ENCODE data around the gene SLC39A11.

The SLC39A11 gene

GRCh38 chr17:72877348-72877747 is 215.1 kb downstream of the SLC39A11 start:
- Mint-ChIP-seq H3K4me3 (no peak overlapping the region), H3K27me3 (ENCODE audit: low read depth) (peaks cover under 1% of the 10 kb centered on the region), H3K9me3 (peaks cover 57% of the 10 kb centered on the region), H3K36me3 (ENCODE audit: low read depth) (peaks cover 22% of the 10 kb centered on the region), H3K4me1 (no peaks in the 10 kb centered on the region), H3K27ac (no peak overlapping the region)
- TF ChIP-seq, protein P1, sequence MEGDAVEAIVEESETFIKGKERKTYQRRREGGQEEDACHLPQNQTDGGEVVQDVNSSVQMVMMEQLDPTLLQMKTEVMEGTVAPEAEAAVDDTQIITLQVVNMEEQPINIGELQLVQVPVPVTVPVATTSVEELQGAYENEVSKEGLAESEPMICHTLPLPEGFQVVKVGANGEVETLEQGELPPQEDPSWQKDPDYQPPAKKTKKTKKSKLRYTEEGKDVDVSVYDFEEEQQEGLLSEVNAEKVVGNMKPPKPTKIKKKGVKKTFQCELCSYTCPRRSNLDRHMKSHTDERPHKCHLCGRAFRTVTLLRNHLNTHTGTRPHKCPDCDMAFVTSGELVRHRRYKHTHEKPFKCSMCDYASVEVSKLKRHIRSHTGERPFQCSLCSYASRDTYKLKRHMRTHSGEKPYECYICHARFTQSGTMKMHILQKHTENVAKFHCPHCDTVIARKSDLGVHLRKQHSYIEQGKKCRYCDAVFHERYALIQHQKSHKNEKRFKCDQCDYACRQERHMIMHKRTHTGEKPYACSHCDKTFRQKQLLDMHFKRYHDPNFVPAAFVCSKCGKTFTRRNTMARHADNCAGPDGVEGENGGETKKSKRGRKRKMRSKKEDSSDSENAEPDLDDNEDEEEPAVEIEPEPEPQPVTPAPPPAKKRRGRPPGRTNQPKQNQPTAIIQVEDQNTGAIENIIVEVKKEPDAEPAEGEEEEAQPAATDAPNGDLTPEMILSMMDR (IDR thresholded peaks at IDR 0.05; ENCODE audit: unreplicated experiment in 3 of 3), result no peak

DNA sequence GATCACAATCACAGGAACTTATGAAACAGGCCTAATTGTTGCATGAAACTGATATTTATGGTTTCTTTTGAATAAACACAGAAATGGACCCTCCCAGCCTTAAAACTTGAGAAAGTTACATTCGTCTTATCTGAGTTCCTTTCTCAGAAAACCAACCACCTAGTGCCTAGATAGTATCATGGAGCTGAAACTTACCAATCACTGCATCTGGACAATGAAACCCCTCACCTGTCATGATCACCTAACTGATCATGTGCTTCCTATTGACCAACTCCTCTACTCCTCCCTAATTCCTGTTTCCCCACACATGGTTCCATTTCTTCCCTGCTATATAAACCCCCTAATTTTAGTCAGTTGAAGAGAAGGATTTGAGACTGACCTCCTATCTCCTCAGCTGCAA is 216.1 kb downstream of the SLC39A11 start:
- H3K27ac Mint-ChIP-seq, result no peak overlapping the region
- no peak overlapping the region for H3K4me3 Mint-ChIP-seq
- no peaks in the 10 kb centered on the region for H3K4me1 Mint-ChIP-seq
- H3K9me3 Mint-ChIP-seq, result peaks cover 53% of the 10 kb centered on the region
- TF ChIP-seq, protein P1 (IDR thresholded peaks at IDR 0.05; ENCODE audit: unreplicated experiment in 3 of 3), result no peak
- peaks cover 7% of the 10 kb centered on the region for H3K27me3 Mint-ChIP-seq (ENCODE audit: low read depth)
- H3K36me3 Mint-ChIP-seq (ENCODE audit: low read depth), result peaks cover 19% of the 10 kb centered on the region

DNA sequence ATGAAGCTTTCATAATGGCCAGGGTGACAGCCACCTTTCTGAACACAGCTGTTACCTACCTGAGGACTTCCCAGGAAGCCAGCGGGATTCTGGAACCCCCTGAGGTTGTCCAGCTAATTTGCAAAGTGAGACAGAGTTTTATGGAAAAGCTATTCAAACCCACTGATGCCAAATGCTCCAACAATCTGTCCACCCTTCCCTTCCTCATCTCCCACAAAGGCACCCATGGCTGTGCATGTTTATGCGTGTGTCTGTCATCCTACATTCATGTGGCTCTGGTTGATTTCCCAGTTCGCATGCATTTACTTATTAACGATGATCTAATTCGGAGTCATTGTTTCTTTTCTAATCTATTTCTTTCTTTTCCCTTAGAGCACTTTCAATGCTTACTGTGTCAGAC is 217.1 kb downstream of the SLC39A11 start:
- H3K27ac Mint-ChIP-seq, result no peak overlapping the region
- TF ChIP-seq, protein P1 (IDR thresholded peaks at IDR 0.05; ENCODE audit: unreplicated experiment in 3 of 3), result no peak
- H3K4me3 Mint-ChIP-seq, result no peak overlapping the region
- peaks cover 52% of the 10 kb centered on the region for H3K9me3 Mint-ChIP-seq
- no peaks in the 10 kb centered on the region for H3K4me1 Mint-ChIP-seq
- peaks cover 17% of the 10 kb centered on the region for H3K36me3 Mint-ChIP-seq (ENCODE audit: low read depth)
- peaks cover 7% of the 10 kb centered on the region for H3K27me3 Mint-ChIP-seq (ENCODE audit: low read depth)

- Mint-ChIP-seq H3K4me3 (no peak overlapping the region), H3K27me3 (ENCODE audit: low read depth) (peaks cover 7% of the 10 kb centered on the region), H3K9me3 (peaks cover 28% of the 10 kb centered on the region), H3K27ac (no peak overlapping the region), H3K4me1 (no peaks in the 10 kb centered on the region), H3K36me3 (ENCODE audit: low read depth) (peaks cover 5% of the 10 kb centered on the region)
- TF ChIP-seq, protein P1 (IDR thresholded peaks at IDR 0.05; ENCODE audit: unreplicated experiment in 3 of 3), result no peak
These were observed 220.1 kb downstream of the SLC39A11 start for GRCh38 chr17:72872396-72872795.

DNA sequence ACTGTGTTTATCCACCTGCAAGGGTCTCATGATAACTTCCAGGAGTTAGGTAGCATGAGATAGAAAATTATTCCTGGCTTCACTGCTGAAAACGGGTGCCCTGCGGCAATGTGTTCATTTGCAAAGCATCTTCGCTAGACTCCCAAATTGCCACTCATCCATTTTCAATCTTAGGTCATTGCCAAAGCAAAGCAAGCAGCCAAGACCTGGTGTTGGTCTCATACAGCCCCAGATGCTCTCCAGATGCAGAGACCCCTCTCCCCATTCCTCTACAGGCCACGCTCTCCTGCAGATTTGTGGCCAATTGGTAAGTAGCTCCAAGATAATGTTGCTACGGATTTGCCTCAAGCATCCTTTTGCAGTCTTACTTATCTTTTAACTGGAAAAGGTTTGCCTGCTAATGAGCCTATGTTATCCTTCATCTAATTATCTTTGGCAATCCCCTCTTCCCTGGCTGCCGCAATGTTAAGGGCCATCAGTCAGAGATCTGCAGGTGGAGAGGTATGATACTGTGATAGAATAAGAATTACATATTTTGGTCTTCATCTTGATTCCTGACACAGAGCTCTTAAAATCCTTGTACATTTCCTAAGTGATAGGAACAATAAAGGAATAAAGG is 222.0 kb downstream of the SLC39A11 start:
- Mint-ChIP-seq H3K4me1 (no peaks in the 10 kb centered on the region), H3K27me3 (ENCODE audit: low read depth) (peaks cover 10% of the 10 kb centered on the region), H3K9me3 (peaks cover 19% of the 10 kb centered on the region), H3K27ac (no peak overlapping the region), H3K4me3 (no peak overlapping the region), H3K36me3 (ENCODE audit: low read depth) (peaks cover 4% of the 10 kb centered on the region)
- TF ChIP-seq, protein P1 (IDR thresholded peaks at IDR 0.05; ENCODE audit: unreplicated experiment in 3 of 3), result no peak

GRCh38 chr17:72869630-72870029 is 222.9 kb downstream of the SLC39A11 start:
- Mint-ChIP-seq H3K36me3 (ENCODE audit: low read depth) (peaks cover 5% of the 10 kb centered on the region), H3K4me3 (no peak overlapping the region), H3K27me3 (ENCODE audit: low read depth) (peaks cover 10% of the 10 kb centered on the region), H3K9me3 (peaks cover 15% of the 10 kb centered on the region), H3K4me1 (no peaks in the 10 kb centered on the region), H3K27ac (no peak overlapping the region)
- TF ChIP-seq, protein P1 (IDR thresholded peaks at IDR 0.05; ENCODE audit: unreplicated experiment in 3 of 3), result no peak
